Keratinocyte (primary cell): ENCODE measurements around the gene THOC5. TPM values are rescaled to one million over a fixed set of nuclear protein-coding genes. Genes with fewer than 3 reads are reported as not detected.

Experiments used
- DNase-seq: peaks from one replicate; pipeline ENCODE4 v3.0.0-alpha.2; 2011; ENCODE audit warnings: low read depth, missing footprints, low spot score
- FAIRE-seq: peaks from 2 replicates; lab custom pipeline; 2011; peaks lifted over from hg19 to GRCh38; lab: Jason Lieb, UNC
- H2AFZ ChIP-seq: 2 replicates; pipeline ENCODE4 v1.6.0; 2012; ENCODE audit warnings: low read length, control low read depth, inconsistent platforms; ENCODE audit not compliant: control insufficient read depth
- H3K27ac ChIP-seq: 2 replicates; pipeline ENCODE4 v1.5.1; 2011; ENCODE audit warnings: low read length; ENCODE audit not compliant: control insufficient read depth, insufficient read depth
- H3K27me3 ChIP-seq: 3 replicates; pipeline ENCODE4 v1.6.0; 2011; ENCODE audit warnings: low read length; ENCODE audit not compliant: control insufficient read depth, insufficient read depth; ENCODE audit errors: extremely low read depth
- H3K36me3 ChIP-seq, 2 experiments: 2 replicates in 1 of 2; 3 replicates in 1 of 2; pipeline ENCODE4 v1.5.1; 2011; ENCODE audit warnings: low read length in 2 of 2, mild to moderate bottlenecking in 1 of 2; ENCODE audit not compliant: control insufficient read depth in 2 of 2, insufficient read depth in 2 of 2; ENCODE audit errors: extremely low read depth in 1 of 2
- H3K4me1 ChIP-seq: 3 replicates; pipeline ENCODE4 v1.5.1; 2011; ENCODE audit warnings: low read length; ENCODE audit not compliant: control insufficient read depth, insufficient read depth; ENCODE audit errors: extremely low read depth
- H3K4me2 ChIP-seq: 3 replicates; pipeline ENCODE4 v1.6.0; 2011; ENCODE audit warnings: low read depth, low read length; ENCODE audit not compliant: control insufficient read depth, insufficient read depth; ENCODE audit errors: extremely low read depth
- H3K4me3 ChIP-seq, 3 experiments: fragments of 200-600 bp in 1 of 3; sonication (generic) in 1 of 3; 2 replicates in 2 of 3; 3 replicates in 1 of 3; pipeline ENCODE4 v1.5.1; 2011 to 2016; ENCODE audit warnings: low read length in 3 of 3, mild to moderate bottlenecking in 3 of 3, control low read depth in 2 of 3, inconsistent platforms in 1 of 3, low read depth in 1 of 3, mixed read lengths in 1 of 3, mixed run types in 1 of 3, moderate library complexity in 1 of 3; ENCODE audit not compliant: control insufficient read depth in 2 of 3, insufficient read depth in 2 of 3; ENCODE audit errors: extremely low read depth in 1 of 3
- H3K79me2 ChIP-seq: 2 replicates; pipeline ENCODE4 v1.6.0; 2012; ENCODE audit warnings: low read length; ENCODE audit not compliant: control insufficient read depth, insufficient read depth
- H3K9ac ChIP-seq: 3 replicates; pipeline ENCODE4 v1.6.0; 2011; ENCODE audit warnings: low read length; ENCODE audit not compliant: control insufficient read depth, insufficient read depth; ENCODE audit errors: extremely low read depth
- H3K9me1 ChIP-seq: 3 replicates; pipeline ENCODE4 v1.6.0; 2011; ENCODE audit warnings: low read length; ENCODE audit not compliant: control insufficient read depth, insufficient read depth; ENCODE audit errors: extremely low read depth
- H3K9me3 ChIP-seq: 2 replicates; pipeline ENCODE4 v1.5.1; 2012; ENCODE audit warnings: low read depth, low read length; ENCODE audit not compliant: control insufficient read depth
- H4K20me1 ChIP-seq: 3 replicates; pipeline ENCODE4 v1.6.0; 2011; ENCODE audit warnings: low read length; ENCODE audit not compliant: control insufficient read depth, insufficient read depth; ENCODE audit errors: extremely low read depth
- CTCF ChIP-seq, 3 experiments: IDR thresholded peaks in 1 of 3; conservative IDR thresholded peaks in 1 of 3; optimal IDR thresholded peaks in 1 of 3; 2 replicates in 2 of 3; 3 replicates in 1 of 3; pipeline versions ENCODE3 to v1.5.1; 2011; ENCODE audit warnings: low read length in 3 of 3, mild to moderate bottlenecking in 3 of 3, moderate library complexity in 2 of 3, control low read depth in 1 of 3, inconsistent platforms in 1 of 3; ENCODE audit not compliant: insufficient read depth in 2 of 3; ENCODE audit errors: extremely low read depth in 1 of 3
- EZH2 ChIP-seq: IDR thresholded peaks from one replicate; pipeline ENCODE4 v1.6.1; 2012; ENCODE audit warnings: inconsistent platforms, mild to moderate bottlenecking, low read length, moderate library complexity
- dilution Hi-C: fragments of 300-500 bp; cut with MboI; formaldehyde crosslinking; loops from one replicate; pipeline ENCODE4 v1.7.0; 2020; ENCODE audit warnings: low sequenced_read_pairs; ENCODE audit not compliant: extremely low pct_ligation_motif_present
- polyA plus RNA-seq, 5 experiments: library from polyadenylated mRNA; depleted of rRNA in 3 of 5; stranded (reverse) in 3 of 5; stranded (forward) in 1 of 5; unstranded in 1 of 5; fragments of >200 nt; gene quantifications; 1 replicate in 1 of 5; 2 replicates in 3 of 5; 3 replicates in 1 of 5; pipeline versions ENCODE4 v1.2.1 to v1.2.3, GENCODE V29; 2011 to 2012; ENCODE audit warnings: missing spikeins in 2 of 5, low read depth in 1 of 5, low replicate concordance in 1 of 5

Gene THOC5
- polyA plus RNA-seq, 1 donor (not counting 4 experiments of a cell fraction or from before 2014, with no cell fraction given): 35.4 TPM

GRCh38 chr22:29539105-29539504, 14.5 kb downstream of the THOC5 start:
- dilution Hi-C loops: no loop called here
- H3K36me3 ChIP-seq: peaks cover 27 to 35% of the 10 kb centered on the region in 2 experiments
- FAIRE-seq (no peak), DNase-seq (no peak)
- H2AFZ ChIP-seq: no peak overlapping the region
- no peak overlapping the region for H3K27ac ChIP-seq
- H3K4me3 ChIP-seq: no peak overlapping the region
- no peaks in the 10 kb centered on the region for H3K9me3 ChIP-seq
- no peak for TF ChIP-seq EZH2
- no peak for TF ChIP-seq CTCF (optimal IDR thresholded peaks at IDR 0.05 in 1 of 3, IDR thresholded peaks at IDR 0.05 in 1 of 3, conservative IDR thresholded peaks at IDR 0.05 in 1 of 3; ENCODE audit: extremely low read depth in 1 of 3, insufficient read depth in 2 of 3, low read length in 3 of 3)
- no peaks in the 10 kb centered on the region for H4K20me1 ChIP-seq
- no peaks in the 10 kb centered on the region for H3K4me1 ChIP-seq
- no peak overlapping the region for H3K9ac ChIP-seq
- H3K27me3 ChIP-seq: no peaks in the 10 kb centered on the region
- no peaks in the 10 kb centered on the region for H3K79me2 ChIP-seq
- no peak overlapping the region for H3K4me2 ChIP-seq
- H3K9me1 ChIP-seq: no peaks in the 10 kb centered on the region

GRCh38 chr22:29536411-29536810, 17.1 kb downstream of the THOC5 start:
- no peaks in the 10 kb centered on the region for H3K9me1 ChIP-seq
- no peaks in the 10 kb centered on the region for H3K27me3 ChIP-seq
- H3K9ac ChIP-seq: no peak overlapping the region
- dilution Hi-C loops: no loop called here
- no peaks in the 10 kb centered on the region for H3K4me1 ChIP-seq
- no peaks in the 10 kb centered on the region for H3K79me2 ChIP-seq
- H3K27ac ChIP-seq: no peak overlapping the region
- FAIRE-seq: no peak
- no peak overlapping the region for H2AFZ ChIP-seq
- H3K36me3 ChIP-seq: peaks cover 28 to 31% of the 10 kb centered on the region in 2 experiments
- H3K4me2 ChIP-seq: no peak overlapping the region
- H4K20me1 ChIP-seq: no peaks in the 10 kb centered on the region
- H3K4me3 ChIP-seq: no peak overlapping the region
- DNase-seq: no peak
- TF ChIP-seq EZH2: no peak
- TF ChIP-seq CTCF (optimal IDR thresholded peaks at IDR 0.05 in 1 of 3, IDR thresholded peaks at IDR 0.05 in 1 of 3, conservative IDR thresholded peaks at IDR 0.05 in 1 of 3; ENCODE audit: extremely low read depth in 1 of 3, insufficient read depth in 2 of 3, low read length in 3 of 3): no peak
- no peaks in the 10 kb centered on the region for H3K9me3 ChIP-seq
